ENCODE results near the gene TSNAXIP1.
A peak's percentile ranks its signal among the peaks of the same experiment; 100 is the strongest.

The TSNAXIP1 gene

GRCh38 chr16:67800338-67800926, 6.3 kb upstream of the TSNAXIP1 start:
- no peak for DNase-seq (ENCODE audit: low spot score)
- in situ Hi-C loops (cut with MboI; ENCODE audit: low pct_unique_long_range_greater_than_20kb, low sequenced_read_pairs, unreplicated experiment) = no loop called here
- TF ChIP-seq CTCF (IDR thresholded peaks at IDR 0.05; ENCODE audit: extremely low read depth, insufficient read depth, missing control alignments) = no peak

- DNase-seq (ENCODE audit: low spot score) = no peak
- TF ChIP-seq CTCF (IDR thresholded peaks at IDR 0.05; ENCODE audit: extremely low read depth, insufficient read depth, missing control alignments) = no peak
- in situ Hi-C loops (cut with MboI; ENCODE audit: low pct_unique_long_range_greater_than_20kb, low sequenced_read_pairs, unreplicated experiment) = no loop called here
Measured at GRCh38 chr16:67801241-67801640, 5.4 kb upstream of the TSNAXIP1 start.

GRCh38 chr16:67801883-67802282, 4.8 kb upstream of the TSNAXIP1 start:
- in situ Hi-C loops (cut with MboI; ENCODE audit: low pct_unique_long_range_greater_than_20kb, low sequenced_read_pairs, unreplicated experiment) = no loop called here
- no peak for DNase-seq (ENCODE audit: low spot score)
- no peak for TF ChIP-seq CTCF (IDR thresholded peaks at IDR 0.05; ENCODE audit: extremely low read depth, insufficient read depth, missing control alignments)

GRCh38 chr16:67803894-67804293, 2.8 kb upstream of the TSNAXIP1 start:
- TF ChIP-seq CTCF (IDR thresholded peaks at IDR 0.05; ENCODE audit: extremely low read depth, insufficient read depth, missing control alignments) = no peak
- DNase-seq (ENCODE audit: low spot score) = peak; percentile 44
- in situ Hi-C loops (cut with MboI; ENCODE audit: low pct_unique_long_range_greater_than_20kb, low sequenced_read_pairs, unreplicated experiment) = no loop called here

GRCh38 chr16:67804853-67805542, 1.7 kb upstream of the TSNAXIP1 start:
- no peak for TF ChIP-seq CTCF (IDR thresholded peaks at IDR 0.05; ENCODE audit: extremely low read depth, insufficient read depth, missing control alignments)
- in situ Hi-C loops (cut with MboI; ENCODE audit: low pct_unique_long_range_greater_than_20kb, low sequenced_read_pairs, unreplicated experiment) = no loop called here
- no peak for DNase-seq (ENCODE audit: low spot score)

- no peak for TF ChIP-seq CTCF (IDR thresholded peaks at IDR 0.05; ENCODE audit: extremely low read depth, insufficient read depth, missing control alignments)
- DNase-seq (ENCODE audit: low spot score) = no peak
- in situ Hi-C loops (cut with MboI; ENCODE audit: low pct_unique_long_range_greater_than_20kb, low sequenced_read_pairs, unreplicated experiment) = no loop called here
Measured at GRCh38 chr16:67805718-67806427, 816 bp upstream of the TSNAXIP1 start.
